SU-DHL-6 (cell line): Measurements from ENCODE around the gene CA5A.
"Not testable (repeated sequence)": the region's sequence is repeated elsewhere in the genome, so short reads cannot be mapped to it uniquely, and the experiment has no call there.

Source experiments
- H2AFZ ChIP-seq: fragments of 200-600 bp; sonication (generic); 2 replicates; pipeline ENCODE4 v1.6.1; 2014; ENCODE audit warnings: low read depth, mild to moderate bottlenecking, moderate library complexity, mixed read lengths, antibody characterized with exemption, low read length; ENCODE audit not compliant: severe bottlenecking
- H3F3A ChIP-seq: fragments of 200-600 bp; shearing (Covaris generic); 2 replicates; pipeline ENCODE4 v1.6.0; 2016; ENCODE audit warnings: antibody characterized with exemption, mild to moderate bottlenecking; ENCODE audit not compliant: insufficient read depth
- H3K27ac ChIP-seq: fragments of 200-600 bp; sonication (generic); 2 replicates; pipeline ENCODE4 v1.5.1; 2016; ENCODE audit warnings: low read depth, mild to moderate bottlenecking, low read length, moderate library complexity, mixed read lengths
- H3K27me3 ChIP-seq: fragments of 200-600 bp; sonication (generic), shearing (Covaris generic); 2 replicates; pipeline ENCODE4 v1.6.0; 2014; ENCODE audit warnings: mild to moderate bottlenecking, low read length
- H3K36me3 ChIP-seq: fragments of 200-600 bp; sonication (generic); 2 replicates; pipeline ENCODE4 v1.6.1; 2014; ENCODE audit warnings: mild to moderate bottlenecking, low read length, mixed read lengths
- H3K4me2 ChIP-seq: fragments of 300-600, 200-600 bp; shearing (Covaris generic), sonication (generic); 2 replicates; pipeline ENCODE4 v1.6.0; 2014; ENCODE audit warnings: low read length, low read depth, mild to moderate bottlenecking; ENCODE audit not compliant: poor library complexity, severe bottlenecking
- H3K4me3 ChIP-seq: fragments of 200-600 bp; sonication (generic); 2 replicates; pipeline ENCODE4 v1.5.1; 2014; ENCODE audit warnings: antibody characterized with exemption, low read length, mild to moderate bottlenecking, mixed read lengths; ENCODE audit not compliant: insufficient read depth, poor library complexity, severe bottlenecking
- H3K79me2 ChIP-seq: fragments of 200-600 bp; sonication (generic); 2 replicates; pipeline ENCODE4 v1.6.1; 2014; ENCODE audit warnings: mild to moderate bottlenecking, low read length, moderate library complexity; ENCODE audit not compliant: insufficient read depth
- H3K9ac ChIP-seq: fragments of 200-600 bp; sonication (generic); 2 replicates; pipeline ENCODE4 v1.7.0; 2014; ENCODE audit warnings: mild to moderate bottlenecking, low read length
- H3K9me2 ChIP-seq: fragments of 200-600 bp; sonication (generic); replicated peaks from 2 replicates; pipeline ENCODE4 v1.6.1; 2014; ENCODE audit warnings: low read length; ENCODE audit not compliant: insufficient read depth
- H3K9me3 ChIP-seq: fragments of 200-600 bp; sonication (generic); 2 replicates; pipeline ENCODE4 v1.6.1; 2014; ENCODE audit warnings: low read length, mixed read lengths; ENCODE audit not compliant: insufficient read depth
- H4K20me1 ChIP-seq: fragments of 200-600 bp; sonication (generic); 2 replicates; pipeline ENCODE4 v1.6.1; 2014; ENCODE audit warnings: low read depth, mild to moderate bottlenecking, antibody characterized with exemption, low read length, moderate library complexity, mixed read lengths
- EZH2phosphoT487 ChIP-seq: fragments of 200-600 bp; sonication (generic), shearing (Covaris generic); conservative IDR thresholded peaks from 2 replicates; pipeline ENCODE4 v1.6.1; 2018; ENCODE audit warnings: mild to moderate bottlenecking, antibody characterized with exemption, low read length, moderate library complexity, mixed read lengths
- TF ChIP-seq, protein P1 (sequence below): fragments of 200-600 bp; sonication (generic); IDR thresholded peaks from one replicate; pipeline ENCODE4 v1.5.1; 2017; ENCODE audit warnings: antibody characterized with exemption, mild to moderate bottlenecking, low read length, moderate library complexity; ENCODE audit not compliant: insufficient read depth, poor library complexity, severe bottlenecking

The CA5A gene

DNA sequence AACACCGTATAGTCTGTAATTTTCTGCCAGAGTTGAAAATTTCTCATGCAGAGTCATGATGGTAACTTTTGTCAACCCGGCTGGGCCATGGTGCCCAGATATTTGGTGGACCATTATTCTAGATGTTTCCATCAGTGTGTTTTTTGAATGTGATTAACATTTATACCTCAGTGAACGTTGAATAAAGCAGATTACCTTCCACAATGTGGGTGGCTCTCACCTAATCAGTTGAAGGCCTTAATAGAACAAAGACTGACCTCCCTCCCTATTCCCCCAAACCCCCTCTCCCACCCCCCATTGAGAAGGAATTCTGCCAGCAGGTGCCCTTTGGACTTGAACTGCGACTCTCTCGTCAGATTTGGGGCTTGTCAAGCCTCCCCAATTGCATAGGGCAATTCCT lies 6.4 kb upstream of the CA5A start:
- no peak overlapping the region for H2AFZ ChIP-seq
- no peaks in the 10 kb centered on the region for H3K79me2 ChIP-seq
- no peak overlapping the region for H3K4me2 ChIP-seq
- TF ChIP-seq, protein P1, sequence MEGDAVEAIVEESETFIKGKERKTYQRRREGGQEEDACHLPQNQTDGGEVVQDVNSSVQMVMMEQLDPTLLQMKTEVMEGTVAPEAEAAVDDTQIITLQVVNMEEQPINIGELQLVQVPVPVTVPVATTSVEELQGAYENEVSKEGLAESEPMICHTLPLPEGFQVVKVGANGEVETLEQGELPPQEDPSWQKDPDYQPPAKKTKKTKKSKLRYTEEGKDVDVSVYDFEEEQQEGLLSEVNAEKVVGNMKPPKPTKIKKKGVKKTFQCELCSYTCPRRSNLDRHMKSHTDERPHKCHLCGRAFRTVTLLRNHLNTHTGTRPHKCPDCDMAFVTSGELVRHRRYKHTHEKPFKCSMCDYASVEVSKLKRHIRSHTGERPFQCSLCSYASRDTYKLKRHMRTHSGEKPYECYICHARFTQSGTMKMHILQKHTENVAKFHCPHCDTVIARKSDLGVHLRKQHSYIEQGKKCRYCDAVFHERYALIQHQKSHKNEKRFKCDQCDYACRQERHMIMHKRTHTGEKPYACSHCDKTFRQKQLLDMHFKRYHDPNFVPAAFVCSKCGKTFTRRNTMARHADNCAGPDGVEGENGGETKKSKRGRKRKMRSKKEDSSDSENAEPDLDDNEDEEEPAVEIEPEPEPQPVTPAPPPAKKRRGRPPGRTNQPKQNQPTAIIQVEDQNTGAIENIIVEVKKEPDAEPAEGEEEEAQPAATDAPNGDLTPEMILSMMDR: no peak
- no peak for TF ChIP-seq EZH2phosphoT487
- no peaks in the 10 kb centered on the region for H3K36me3 ChIP-seq
- no peak overlapping the region for H3K4me3 ChIP-seq
- no peak overlapping the region for H3K9ac ChIP-seq
- no peaks in the 10 kb centered on the region for H4K20me1 ChIP-seq
- no peaks in the 10 kb centered on the region for H3K9me3 ChIP-seq
- no peaks in the 10 kb centered on the region for H3F3A ChIP-seq
- no peaks in the 10 kb centered on the region for H3K9me2 ChIP-seq
- H3K27ac ChIP-seq: no peak overlapping the region
- no peaks in the 10 kb centered on the region for H3K27me3 ChIP-seq

- no peaks in the 10 kb centered on the region for H3K79me2 ChIP-seq
- H2AFZ ChIP-seq: no peak overlapping the region
- H3K9me3 ChIP-seq: no peaks in the 10 kb centered on the region
- H3K27ac ChIP-seq: no peak overlapping the region
- TF ChIP-seq EZH2phosphoT487: no peak
- TF ChIP-seq, protein P1: no peak
- no peaks in the 10 kb centered on the region for H3F3A ChIP-seq
- H3K4me3 ChIP-seq: no peak overlapping the region
- H3K4me2 ChIP-seq: no peak overlapping the region
- no peaks in the 10 kb centered on the region for H3K9me2 ChIP-seq
- H3K36me3 ChIP-seq: no peaks in the 10 kb centered on the region
- no peaks in the 10 kb centered on the region for H3K27me3 ChIP-seq
- H4K20me1 ChIP-seq: no peaks in the 10 kb centered on the region
- H3K9ac ChIP-seq: no peak overlapping the region
Measured at GRCh38 chr16:87939562-87940423, 3.5 kb upstream of the CA5A start.

GRCh38 chr16:87938412-87938949 lies 2.2 kb upstream of the CA5A start:
- H3K9me2 ChIP-seq: no peaks in the 10 kb centered on the region
- TF ChIP-seq, protein P1: no peak
- no peak for TF ChIP-seq EZH2phosphoT487
- H3K27ac ChIP-seq: no peak overlapping the region
- no peaks in the 10 kb centered on the region for H3K27me3 ChIP-seq
- H4K20me1 ChIP-seq: no peaks in the 10 kb centered on the region
- no peaks in the 10 kb centered on the region for H3F3A ChIP-seq
- H3K4me2 ChIP-seq: no peak overlapping the region
- no peak overlapping the region for H2AFZ ChIP-seq
- no peaks in the 10 kb centered on the region for H3K9me3 ChIP-seq
- no peak overlapping the region for H3K4me3 ChIP-seq
- H3K79me2 ChIP-seq: no peaks in the 10 kb centered on the region
- no peak overlapping the region for H3K9ac ChIP-seq
- H3K36me3 ChIP-seq: no peaks in the 10 kb centered on the region

- not testable (repeated sequence) for H3K9me3 ChIP-seq, H3K4me2 ChIP-seq, H3F3A ChIP-seq, H3K27ac ChIP-seq, H3K4me3 ChIP-seq, H3K79me2 ChIP-seq, H2AFZ ChIP-seq, H3K9ac ChIP-seq, H3K36me3 ChIP-seq, H4K20me1 ChIP-seq, H3K9me2 ChIP-seq, H3K27me3 ChIP-seq
Measured at GRCh38 chr16:87937231-87937542, 858 bp upstream of the CA5A start.

GRCh38 chr16:87936016-87936374 lies 334 bp downstream of the CA5A start:
- H3K36me3 ChIP-seq, H3K9ac ChIP-seq, H3K9me3 ChIP-seq, H3K27me3 ChIP-seq, H2AFZ ChIP-seq, H3K79me2 ChIP-seq, H3K4me3 ChIP-seq, H3K27ac ChIP-seq, H3F3A ChIP-seq, H3K4me2 ChIP-seq, H4K20me1 ChIP-seq, H3K9me2 ChIP-seq: not testable (repeated sequence)
